Mesothelial cell of epicardium (in vitro differentiated cells): ENCODE results near the gene CYRIA. TPM values are rescaled to one million over a fixed set of nuclear protein-coding genes. Genes with fewer than 3 reads are reported as not detected.

Experiments
- DNase-seq, 2 experiments: peaks; one replicate each; pipeline ENCODE4 v3.0.0; 2021; ENCODE audit warnings: low spot score in 2 of 2; ENCODE audit not compliant: unreplicated experiment in 2 of 2
- H3K27ac Mint-ChIP-seq: 2 replicates; pipeline ENCODE4 v1.8.0; 2021; ENCODE audit warnings: mixed read lengths
- H3K27me3 Mint-ChIP-seq: 2 replicates; pipeline ENCODE4 v1.8.0; 2021; ENCODE audit warnings: low read depth, mixed read lengths
- H3K36me3 Mint-ChIP-seq: 2 replicates; pipeline ENCODE4 v1.8.0; 2021; ENCODE audit warnings: mixed read lengths
- H3K4me1 Mint-ChIP-seq: 2 replicates; pipeline ENCODE4 v1.8.0; 2021; ENCODE audit warnings: mixed read lengths
- H3K4me3 Mint-ChIP-seq: 2 replicates; pipeline ENCODE4 v1.8.0; 2021; ENCODE audit warnings: mild to moderate bottlenecking, moderate library complexity, mixed read lengths
- H3K9me3 Mint-ChIP-seq: 2 replicates; pipeline ENCODE4 v1.8.0; 2021; ENCODE audit warnings: mixed read lengths
- CTCF ChIP-seq: fragments of 200-600 bp; sonication (generic); IDR thresholded peaks from one replicate; pipeline ENCODE4 v1.5.0; 2021; ENCODE audit warnings: antibody characterized with exemption; ENCODE audit not compliant: unreplicated experiment
- total RNA-seq: library from RNA; stranded (reverse); gene quantifications from 3 replicates; pipeline ENCODE4 v1.2.1, GENCODE V29; 2021

CYRIA gene
- total RNA-seq, 1 donor from 2014 or later, result 4.0 TPM

DNA sequence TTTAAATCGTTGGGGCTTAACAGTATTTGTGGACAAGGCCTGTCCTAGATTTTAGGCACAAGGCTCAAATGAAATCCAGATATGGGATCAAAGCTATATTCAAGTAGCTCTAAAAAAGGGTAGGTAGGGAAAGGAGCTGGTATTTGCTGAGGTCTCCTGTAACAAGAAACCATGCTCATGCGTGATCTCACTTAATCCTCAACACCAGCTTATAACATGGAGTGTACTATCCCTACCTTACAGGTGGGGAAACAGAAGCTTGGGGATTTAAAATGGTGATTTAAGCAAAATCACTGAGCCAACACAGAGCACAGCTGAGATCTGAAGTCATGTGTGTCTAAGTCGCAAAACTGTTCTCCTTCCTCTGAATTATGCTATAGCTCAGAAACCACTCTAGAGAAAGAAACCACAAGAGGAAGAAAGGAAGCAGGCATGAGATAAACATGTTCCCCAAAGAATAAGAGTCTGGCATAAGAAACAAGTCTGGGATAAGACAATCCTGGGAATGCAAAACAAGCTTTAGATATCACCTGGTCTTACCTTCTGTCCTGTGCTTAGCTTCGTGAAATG, 43.1 kb downstream of the CYRIA start:
- Mint-ChIP-seq H3K4me3 (no peak overlapping the region), H3K4me1 (peaks cover 16% of the 10 kb centered on the region), H3K36me3 (no peaks in the 10 kb centered on the region), H3K27me3 (no peaks in the 10 kb centered on the region), H3K27ac (no peak overlapping the region), H3K9me3 (no peaks in the 10 kb centered on the region)
- DNase-seq, result no peak
- no peak for TF ChIP-seq CTCF

DNA sequence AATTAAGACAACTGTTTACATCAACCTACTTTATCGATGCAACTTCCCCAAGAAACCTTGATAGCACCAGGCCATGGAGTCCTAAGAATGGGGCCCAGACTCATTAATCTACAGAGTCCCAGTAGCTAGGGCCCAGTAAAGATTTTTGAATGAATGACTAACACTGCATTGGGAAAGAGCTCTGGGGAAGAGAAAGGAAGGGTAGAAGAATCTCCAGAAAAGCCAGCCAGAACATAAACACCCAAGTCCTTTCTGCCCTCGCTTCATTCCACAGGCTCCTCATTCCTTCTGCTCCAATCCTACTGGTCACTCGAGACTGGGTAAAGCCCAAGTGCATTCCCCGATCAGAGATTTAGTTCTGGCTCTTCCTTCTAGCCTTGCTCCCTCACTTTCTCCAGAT, 44.3 kb downstream of the CYRIA start:
- no peaks in the 10 kb centered on the region for H3K36me3 Mint-ChIP-seq
- TF ChIP-seq CTCF, result no peak
- no peak overlapping the region for H3K27ac Mint-ChIP-seq
- no peaks in the 10 kb centered on the region for H3K9me3 Mint-ChIP-seq
- no peak for DNase-seq
- H3K27me3 Mint-ChIP-seq, result no peaks in the 10 kb centered on the region
- H3K4me3 Mint-ChIP-seq, result no peak overlapping the region
- H3K4me1 Mint-ChIP-seq, result peaks cover 23% of the 10 kb centered on the region

DNA sequence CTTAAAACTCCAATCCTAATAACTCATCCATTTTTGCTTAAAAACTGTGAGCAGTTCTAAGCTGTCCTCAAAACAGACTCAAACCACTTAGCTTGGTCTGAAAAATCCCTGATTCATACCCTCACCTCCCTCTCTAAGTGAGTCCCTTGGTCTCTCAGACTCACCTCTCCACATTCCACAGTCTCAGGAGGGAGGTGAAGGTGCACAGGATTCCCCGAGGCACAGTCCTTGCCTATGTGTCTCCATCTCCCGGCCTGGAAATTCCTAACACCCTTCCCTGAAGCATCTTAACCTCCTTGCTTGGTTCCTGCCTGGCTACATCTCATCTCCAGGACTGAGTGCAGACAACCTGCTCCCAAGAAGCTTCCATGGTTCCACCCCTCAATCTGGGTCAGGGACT, 45.0 kb downstream of the CYRIA start:
- H3K4me1 Mint-ChIP-seq, result peaks cover 23% of the 10 kb centered on the region
- H3K4me3 Mint-ChIP-seq, result no peak overlapping the region
- no peaks in the 10 kb centered on the region for H3K9me3 Mint-ChIP-seq
- TF ChIP-seq CTCF, result no peak
- no peaks in the 10 kb centered on the region for H3K27me3 Mint-ChIP-seq
- DNase-seq, result no peak
- H3K36me3 Mint-ChIP-seq, result no peaks in the 10 kb centered on the region
- H3K27ac Mint-ChIP-seq, result no peak overlapping the region

DNA sequence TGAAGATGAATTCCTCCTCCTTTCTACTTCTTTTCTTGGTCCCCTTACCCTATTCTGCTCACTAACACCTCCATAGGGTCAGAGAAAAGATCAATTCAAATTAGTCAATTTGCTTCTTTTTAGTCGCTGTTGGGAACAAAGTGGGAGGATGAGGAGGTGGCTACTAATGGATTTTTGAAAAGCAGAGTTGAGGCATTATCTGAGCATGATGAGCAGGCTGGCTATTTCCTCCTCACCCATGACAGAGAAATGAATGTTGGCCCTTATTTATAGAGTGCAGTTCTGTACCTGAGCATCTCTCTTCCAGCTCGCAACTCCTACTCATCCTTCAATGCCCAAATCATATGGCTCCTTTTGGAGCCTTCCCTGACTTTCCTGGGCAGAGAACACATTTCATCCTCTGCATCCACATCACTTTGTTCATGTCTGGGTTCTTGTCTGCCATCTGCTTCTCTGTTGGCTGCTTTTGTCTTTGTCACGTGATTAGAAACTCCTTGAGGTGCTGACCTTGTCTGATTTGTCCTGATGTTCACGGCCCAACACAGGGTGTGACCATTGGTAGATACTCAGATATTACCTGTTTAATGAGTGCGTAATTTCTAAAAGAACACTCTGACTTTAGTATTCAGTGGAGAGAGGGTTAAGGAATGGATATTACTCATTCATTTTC, 45.9 kb downstream of the CYRIA start:
- H3K27ac Mint-ChIP-seq, result no peak overlapping the region
- no peak overlapping the region for H3K4me3 Mint-ChIP-seq
- H3K9me3 Mint-ChIP-seq, result no peaks in the 10 kb centered on the region
- DNase-seq, result no peak
- H3K4me1 Mint-ChIP-seq, result peaks cover 17% of the 10 kb centered on the region
- H3K36me3 Mint-ChIP-seq, result no peaks in the 10 kb centered on the region
- TF ChIP-seq CTCF, result no peak
- no peaks in the 10 kb centered on the region for H3K27me3 Mint-ChIP-seq

GRCh38 chr2:16617282-16618266, 48.1 kb downstream of the CYRIA start:
- Mint-ChIP-seq H3K27ac (no peak overlapping the region), H3K27me3 (peaks cover 5% of the 10 kb centered on the region), H3K9me3 (no peaks in the 10 kb centered on the region), H3K4me1 (peaks cover 16% of the 10 kb centered on the region), H3K36me3 (no peaks in the 10 kb centered on the region), H3K4me3 (no peak overlapping the region)
- no peak for DNase-seq
- TF ChIP-seq CTCF, result no peak
